ENCODE measurements around the gene NEDD4L.
"Not testable (repeated sequence)": the region's sequence is repeated elsewhere in the genome, so short reads cannot be mapped to it uniquely, and the experiment has no call there.

Gene NEDD4L

DNA sequence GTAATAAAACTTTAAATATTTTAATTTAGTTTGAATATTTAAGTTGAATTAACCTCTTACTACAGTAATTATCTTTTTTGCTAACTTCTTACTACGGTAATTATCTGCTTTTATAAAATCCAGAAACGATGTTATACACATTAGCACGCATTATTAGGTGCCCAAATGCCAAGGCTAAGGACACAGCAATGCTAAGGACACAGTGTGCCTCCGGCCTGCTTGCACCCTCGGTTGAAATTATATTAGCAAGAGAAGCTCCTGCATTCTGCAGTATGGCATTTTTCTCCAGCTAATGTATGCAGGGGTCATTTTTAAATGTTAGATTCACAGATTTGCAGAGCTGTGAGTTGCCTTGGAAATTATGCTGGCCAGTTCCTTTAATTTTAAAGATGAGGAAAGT is 220.0 kb downstream of the NEDD4L start:
- DNase-seq (ENCODE audit: low read depth) = no peak
- no peak overlapping the region for H3K4me3 ChIP-seq (ENCODE audit: control insufficient read depth, low read depth, low read length)
- TF ChIP-seq, protein P1, sequence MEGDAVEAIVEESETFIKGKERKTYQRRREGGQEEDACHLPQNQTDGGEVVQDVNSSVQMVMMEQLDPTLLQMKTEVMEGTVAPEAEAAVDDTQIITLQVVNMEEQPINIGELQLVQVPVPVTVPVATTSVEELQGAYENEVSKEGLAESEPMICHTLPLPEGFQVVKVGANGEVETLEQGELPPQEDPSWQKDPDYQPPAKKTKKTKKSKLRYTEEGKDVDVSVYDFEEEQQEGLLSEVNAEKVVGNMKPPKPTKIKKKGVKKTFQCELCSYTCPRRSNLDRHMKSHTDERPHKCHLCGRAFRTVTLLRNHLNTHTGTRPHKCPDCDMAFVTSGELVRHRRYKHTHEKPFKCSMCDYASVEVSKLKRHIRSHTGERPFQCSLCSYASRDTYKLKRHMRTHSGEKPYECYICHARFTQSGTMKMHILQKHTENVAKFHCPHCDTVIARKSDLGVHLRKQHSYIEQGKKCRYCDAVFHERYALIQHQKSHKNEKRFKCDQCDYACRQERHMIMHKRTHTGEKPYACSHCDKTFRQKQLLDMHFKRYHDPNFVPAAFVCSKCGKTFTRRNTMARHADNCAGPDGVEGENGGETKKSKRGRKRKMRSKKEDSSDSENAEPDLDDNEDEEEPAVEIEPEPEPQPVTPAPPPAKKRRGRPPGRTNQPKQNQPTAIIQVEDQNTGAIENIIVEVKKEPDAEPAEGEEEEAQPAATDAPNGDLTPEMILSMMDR (IDR thresholded peaks at IDR 0.05; ENCODE audit: control insufficient read depth, insufficient read depth, low read depth, low read length, missing control alignments) = no peak

DNA sequence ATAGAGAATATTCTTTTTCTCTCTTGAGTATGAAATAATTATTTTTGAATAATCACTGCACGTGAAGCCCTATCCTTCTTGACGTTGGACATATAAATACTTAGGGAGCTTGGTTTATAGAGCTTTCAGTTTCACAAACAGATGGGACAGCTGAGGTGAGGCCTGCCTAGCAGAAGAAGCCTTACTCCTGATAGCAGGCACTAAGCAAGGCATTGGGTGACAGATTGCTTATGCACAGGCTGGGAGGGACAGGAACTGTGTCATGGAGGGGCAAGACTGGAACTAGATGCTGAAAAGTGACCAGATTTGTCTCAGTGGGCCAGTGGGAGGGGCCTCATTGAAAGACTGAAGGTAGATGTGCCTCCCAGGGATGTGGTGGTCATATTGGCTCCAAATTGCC is 220.8 kb downstream of the NEDD4L start:
- H3K4me3 ChIP-seq (ENCODE audit: control insufficient read depth, low read depth, low read length) = no peak overlapping the region
- TF ChIP-seq, protein P1 (IDR thresholded peaks at IDR 0.05; ENCODE audit: control insufficient read depth, insufficient read depth, low read depth, low read length, missing control alignments) = no peak
- DNase-seq (ENCODE audit: low read depth) = no peak

- DNase-seq (ENCODE audit: low read depth); H3K4me3 ChIP-seq (ENCODE audit: control insufficient read depth, low read depth, low read length): not testable (repeated sequence)
These were observed 221.5 kb downstream of the NEDD4L start for GRCh38 chr18:58265489-58265888.

DNA sequence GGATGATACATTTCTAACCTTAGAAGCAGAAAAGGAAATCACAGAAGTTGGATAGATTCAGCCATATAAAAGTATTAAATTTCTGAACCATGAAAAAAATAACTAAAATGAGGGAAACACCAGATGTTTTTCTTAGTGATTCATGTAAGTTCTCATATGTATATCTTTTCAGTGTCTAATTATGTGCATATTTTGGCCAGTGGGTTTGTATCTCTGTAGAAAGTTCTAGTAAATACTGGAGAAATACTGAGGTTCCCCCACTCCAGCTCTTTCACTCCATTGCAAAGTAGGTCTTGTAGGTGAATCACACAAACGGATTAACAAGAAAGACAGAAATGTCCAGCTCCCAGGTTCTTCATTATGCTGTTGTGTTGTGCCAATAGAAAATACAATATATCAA is 222.3 kb downstream of the NEDD4L start:
- DNase-seq (ENCODE audit: low read depth) = no peak
- TF ChIP-seq, protein P1 (IDR thresholded peaks at IDR 0.05; ENCODE audit: control insufficient read depth, insufficient read depth, low read depth, low read length, missing control alignments) = no peak
- H3K4me3 ChIP-seq (ENCODE audit: control insufficient read depth, low read depth, low read length) = no peak overlapping the region

DNA sequence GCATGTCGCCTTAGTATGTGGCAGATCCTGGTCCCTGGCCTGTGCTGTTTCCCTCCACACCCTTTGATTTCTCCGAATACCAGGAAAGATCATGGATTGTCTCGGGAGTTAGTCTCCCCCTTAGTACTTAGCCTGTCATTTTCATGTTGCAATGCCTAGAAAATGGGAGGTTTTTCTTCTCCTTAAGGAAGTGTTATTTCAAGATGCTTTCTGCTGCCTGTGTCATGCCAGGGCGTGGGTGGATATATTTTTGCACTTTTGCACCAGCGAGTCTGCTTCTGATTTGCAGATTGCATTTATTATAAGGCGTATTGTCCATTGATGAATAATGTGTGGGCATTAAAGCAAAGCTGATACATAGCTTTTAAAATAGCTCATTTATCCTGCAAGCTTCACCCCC is 223.5 kb downstream of the NEDD4L start:
- H3K4me3 ChIP-seq (ENCODE audit: control insufficient read depth, low read depth, low read length) = no peak overlapping the region
- DNase-seq (ENCODE audit: low read depth) = no peak
- TF ChIP-seq, protein P1 (IDR thresholded peaks at IDR 0.05; ENCODE audit: control insufficient read depth, insufficient read depth, low read depth, low read length, missing control alignments) = no peak

GRCh38 chr18:58268849-58269248 is 224.8 kb downstream of the NEDD4L start:
- no peak for DNase-seq (ENCODE audit: low read depth)
- TF ChIP-seq, protein P1 (IDR thresholded peaks at IDR 0.05; ENCODE audit: control insufficient read depth, insufficient read depth, low read depth, low read length, missing control alignments) = no peak
- no peak overlapping the region for H3K4me3 ChIP-seq (ENCODE audit: control insufficient read depth, low read depth, low read length)

DNA sequence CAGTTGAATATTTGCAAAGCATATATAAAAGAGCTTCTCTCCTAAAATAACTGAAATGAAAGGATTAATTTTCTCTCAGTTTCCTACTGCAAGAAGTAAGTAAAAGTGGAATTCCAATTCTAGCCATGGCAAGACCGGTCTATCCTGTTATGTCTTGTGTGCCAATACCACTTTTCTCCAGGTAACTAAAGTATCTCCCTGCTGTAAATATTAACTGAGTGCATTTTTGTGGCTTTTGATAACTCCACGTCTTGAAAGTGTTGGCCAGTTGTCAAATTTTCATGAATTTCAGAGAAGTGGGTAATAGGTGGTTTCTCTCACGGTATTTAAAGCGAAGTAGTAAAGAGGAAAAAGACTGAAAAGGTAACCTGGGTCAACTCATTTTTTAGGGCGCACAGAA is 225.9 kb downstream of the NEDD4L start:
- H3K4me3 ChIP-seq (ENCODE audit: control insufficient read depth, low read depth, low read length) = no peak overlapping the region
- DNase-seq (ENCODE audit: low read depth) = no peak
- TF ChIP-seq, protein P1 (IDR thresholded peaks at IDR 0.05; ENCODE audit: control insufficient read depth, insufficient read depth, low read depth, low read length, missing control alignments) = no peak

All from AG09309 (cell line).